ENCODE data around the gene KLF18.

Gene KLF18

GRCh38 chr1:44135886-44136285, 5.5 kb downstream of the KLF18 start:
- Histone ChIP-seq H2BK120ac (ENCODE audit: low read depth, low read length) (no peak overlapping the region), H3K18ac (ENCODE audit: low read depth in 1 of 2, low read length in 2 of 2) (no peak overlapping the region), H3K4me1 (ENCODE audit: control insufficient read depth, insufficient read depth, low read depth, low read length) (no peaks in the 10 kb centered on the region), H3K23ac (ENCODE audit: low read length in 2 of 2) (no peak overlapping the region), H3K4me3 (ENCODE audit: insufficient read depth in 1 of 2, low read depth in 1 of 2, low read length in 2 of 2) (no peak overlapping the region), H4K8ac (ENCODE audit: low read length) (no peak overlapping the region), H3K4me2 (ENCODE audit: low read length, poor library complexity, severe bottlenecking) (no peak overlapping the region), H2AK5ac (ENCODE audit: low read length, severe bottlenecking) (no peak overlapping the region), H3K14ac (ENCODE audit: low read length in 2 of 2) (no peak overlapping the region), H3K36me3 (ENCODE audit: control insufficient read depth in 1 of 2, insufficient read depth in 2 of 2, low read depth in 1 of 2, low read length in 2 of 2) (no peaks in the 10 kb centered on the region), H3K79me1 (replicated peaks; ENCODE audit: low read length, poor library complexity, severe bottlenecking) (no peaks in the 10 kb centered on the region), H2AFZ (ENCODE audit: low read depth, low read length) (no peak overlapping the region), H3K27ac (ENCODE audit: low read length, poor library complexity, severe bottlenecking) (no peak overlapping the region), H3K4ac (ENCODE audit: low read depth in 1 of 2, low read length in 2 of 2) (no peak overlapping the region), H3K9me3 (ENCODE audit: control insufficient read depth, low read length) (no peaks in the 10 kb centered on the region), H3K27me3 (ENCODE audit: control insufficient read depth in 1 of 2, insufficient read depth in 1 of 2, low read length in 2 of 2) (peaks cover 4 to 23% of the 10 kb centered on the region in 2 experiments), H4K91ac (ENCODE audit: low read length) (no peak overlapping the region), H2BK5ac (ENCODE audit: low read depth, low read length, poor library complexity, severe bottlenecking) (no peak overlapping the region), H2BK12ac (ENCODE audit: low read length in 2 of 2) (no peak overlapping the region), H2BK15ac (ENCODE audit: low read depth, poor library complexity, severe bottlenecking) (no peak overlapping the region), H3K9ac (ENCODE audit: low read length) (no peak overlapping the region)
- DNase-seq, result no peak
- 93% methylated on average over 2 of the region's 2 CpGs for WGBS

GRCh38 chr1:44134071-44134920, 7.1 kb downstream of the KLF18 start:
- Histone ChIP-seq H3K4ac (ENCODE audit: low read depth in 1 of 2, low read length in 2 of 2) (no peak overlapping the region), H2BK5ac (ENCODE audit: low read depth, low read length, poor library complexity, severe bottlenecking) (no peak overlapping the region), H2BK12ac (ENCODE audit: low read length in 2 of 2) (no peak overlapping the region), H3K23ac (ENCODE audit: low read length in 2 of 2) (no peak overlapping the region), H4K8ac (ENCODE audit: low read length) (no peak overlapping the region), H3K4me1 (ENCODE audit: control insufficient read depth, insufficient read depth, low read depth, low read length) (no peaks in the 10 kb centered on the region), H3K14ac (ENCODE audit: low read length in 2 of 2) (no peak overlapping the region), H2BK120ac (ENCODE audit: low read depth, low read length) (no peak overlapping the region), H2AK5ac (ENCODE audit: low read length, severe bottlenecking) (no peak overlapping the region), H3K18ac (ENCODE audit: low read depth in 1 of 2, low read length in 2 of 2) (no peak overlapping the region), H3K4me2 (ENCODE audit: low read length, poor library complexity, severe bottlenecking) (no peak overlapping the region), H3K27me3 (ENCODE audit: control insufficient read depth in 1 of 2, insufficient read depth in 1 of 2, low read length in 2 of 2) (peaks cover 4 to 20% of the 10 kb centered on the region in 2 experiments), H2AFZ (ENCODE audit: low read depth, low read length) (no peak overlapping the region), H3K9ac (ENCODE audit: low read length) (no peak overlapping the region), H2BK15ac (ENCODE audit: low read depth, poor library complexity, severe bottlenecking) (no peak overlapping the region), H3K4me3 (ENCODE audit: insufficient read depth in 1 of 2, low read depth in 1 of 2, low read length in 2 of 2) (no peak overlapping the region), H3K9me3 (ENCODE audit: control insufficient read depth, low read length) (no peaks in the 10 kb centered on the region), H3K27ac (ENCODE audit: low read length, poor library complexity, severe bottlenecking) (no peak overlapping the region), H3K36me3 (ENCODE audit: control insufficient read depth in 1 of 2, insufficient read depth in 2 of 2, low read depth in 1 of 2, low read length in 2 of 2) (no peaks in the 10 kb centered on the region), H3K79me1 (replicated peaks; ENCODE audit: low read length, poor library complexity, severe bottlenecking) (no peaks in the 10 kb centered on the region), H4K91ac (ENCODE audit: low read length) (no peak overlapping the region)
- WGBS, result 87% methylated on average over 17 of the region's 19 CpGs
- no peak for DNase-seq

GRCh38 chr1:44131411-44131810, 10.0 kb downstream of the KLF18 start:
- Histone ChIP-seq H3K4ac (ENCODE audit: low read depth in 1 of 2, low read length in 2 of 2) (no peak overlapping the region), H3K4me1 (ENCODE audit: control insufficient read depth, insufficient read depth, low read depth, low read length) (no peaks in the 10 kb centered on the region), H2BK15ac (ENCODE audit: low read depth, poor library complexity, severe bottlenecking) (no peak overlapping the region), H3K27ac (ENCODE audit: low read length, poor library complexity, severe bottlenecking) (no peak overlapping the region), H2BK120ac (ENCODE audit: low read depth, low read length) (no peak overlapping the region), H3K18ac (ENCODE audit: low read depth in 1 of 2, low read length in 2 of 2) (no peak overlapping the region), H2BK12ac (ENCODE audit: low read length in 2 of 2) (no peak overlapping the region), H3K14ac (ENCODE audit: low read length in 2 of 2) (no peak overlapping the region), H3K23ac (ENCODE audit: low read length in 2 of 2) (no peak overlapping the region), H3K9ac (ENCODE audit: low read length) (no peak overlapping the region), H4K91ac (ENCODE audit: low read length) (no peak overlapping the region), H3K36me3 (ENCODE audit: control insufficient read depth in 1 of 2, insufficient read depth in 2 of 2, low read depth in 1 of 2, low read length in 2 of 2) (no peaks in the 10 kb centered on the region), H3K27me3 (ENCODE audit: control insufficient read depth in 1 of 2, insufficient read depth in 1 of 2, low read length in 2 of 2) (peaks cover 0 to 16% of the 10 kb centered on the region in 2 experiments), H4K8ac (ENCODE audit: low read length) (no peak overlapping the region), H3K4me2 (ENCODE audit: low read length, poor library complexity, severe bottlenecking) (no peak overlapping the region), H3K4me3 (ENCODE audit: insufficient read depth in 1 of 2, low read depth in 1 of 2, low read length in 2 of 2) (no peak overlapping the region), H2AK5ac (ENCODE audit: low read length, severe bottlenecking) (no peak overlapping the region), H2AFZ (ENCODE audit: low read depth, low read length) (no peak overlapping the region), H3K79me1 (replicated peaks; ENCODE audit: low read length, poor library complexity, severe bottlenecking) (no peaks in the 10 kb centered on the region), H3K9me3 (ENCODE audit: control insufficient read depth, low read length) (no peaks in the 10 kb centered on the region), H2BK5ac (ENCODE audit: low read depth, low read length, poor library complexity, severe bottlenecking) (no peak overlapping the region)
- no peak for DNase-seq
- 84% methylated on average over 3 of the region's 3 CpGs for WGBS

DNA sequence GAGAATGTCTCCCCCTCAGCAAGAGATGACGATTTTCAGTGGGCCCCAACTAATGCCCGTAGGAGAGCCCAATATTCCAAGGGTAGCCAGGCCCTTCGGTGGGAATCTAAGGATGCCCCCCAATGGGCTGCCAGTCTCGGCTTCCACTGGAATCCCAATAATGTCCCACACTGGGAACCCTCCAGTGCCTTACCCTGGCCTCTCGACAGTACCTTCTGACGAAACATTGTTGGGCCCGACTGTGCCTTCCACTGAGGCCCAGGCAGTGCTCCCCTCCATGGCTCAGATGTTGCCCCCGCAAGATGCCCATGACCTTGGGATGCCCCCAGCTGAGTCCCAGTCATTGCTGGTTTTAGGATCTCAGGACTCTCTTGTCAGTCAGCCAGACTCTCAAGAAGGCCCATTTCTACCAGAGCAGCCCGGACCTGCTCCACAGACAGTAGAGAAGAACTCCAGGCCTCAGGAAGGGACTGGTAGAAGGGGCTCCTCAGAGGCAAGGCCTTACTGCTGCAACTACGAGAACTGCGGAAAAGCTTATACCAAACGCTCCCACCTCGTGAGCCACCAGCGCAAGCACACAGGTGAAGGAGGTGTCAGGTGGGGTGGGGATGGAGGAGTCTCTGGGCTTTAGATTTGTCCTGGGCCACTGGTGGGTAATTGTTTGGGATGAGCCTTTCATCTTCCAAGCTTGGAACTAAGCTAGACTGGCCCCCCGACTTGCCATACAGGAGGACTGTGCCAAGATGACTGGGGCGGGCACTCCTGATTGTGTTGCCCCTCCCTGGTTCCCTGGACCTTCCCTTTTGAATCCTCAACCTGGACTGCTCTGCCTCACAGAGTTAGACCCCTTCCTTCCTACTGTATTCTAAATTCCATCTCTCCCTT, 11.6 kb downstream of the KLF18 start:
- H3K9ac ChIP-seq (ENCODE audit: low read length), result no peak overlapping the region
- no peak overlapping the region for H3K4me3 ChIP-seq (ENCODE audit: insufficient read depth in 1 of 2, low read depth in 1 of 2, low read length in 2 of 2)
- H3K4ac ChIP-seq (ENCODE audit: low read depth in 1 of 2, low read length in 2 of 2), result no peak overlapping the region
- no peak overlapping the region for H3K27ac ChIP-seq (ENCODE audit: low read length, poor library complexity, severe bottlenecking)
- no peak overlapping the region for H4K91ac ChIP-seq (ENCODE audit: low read length)
- no peak overlapping the region for H2BK12ac ChIP-seq (ENCODE audit: low read length in 2 of 2)
- no peak overlapping the region for H3K18ac ChIP-seq (ENCODE audit: low read depth in 1 of 2, low read length in 2 of 2)
- H2AK5ac ChIP-seq (ENCODE audit: low read length, severe bottlenecking), result no peak overlapping the region
- H2BK15ac ChIP-seq (ENCODE audit: low read depth, poor library complexity, severe bottlenecking), result no peak overlapping the region
- H3K27me3 ChIP-seq (ENCODE audit: control insufficient read depth in 1 of 2, insufficient read depth in 1 of 2, low read length in 2 of 2), result peaks cover 0 to 13% of the 10 kb centered on the region in 2 experiments
- no peak for DNase-seq
- H3K36me3 ChIP-seq (ENCODE audit: control insufficient read depth in 1 of 2, insufficient read depth in 2 of 2, low read depth in 1 of 2, low read length in 2 of 2), result no peaks in the 10 kb centered on the region
- no peaks in the 10 kb centered on the region for H3K4me1 ChIP-seq (ENCODE audit: control insufficient read depth, insufficient read depth, low read depth, low read length)
- H3K4me2 ChIP-seq (ENCODE audit: low read length, poor library complexity, severe bottlenecking), result no peak overlapping the region
- H3K23ac ChIP-seq (ENCODE audit: low read length in 2 of 2), result no peak overlapping the region
- no peak overlapping the region for H3K14ac ChIP-seq (ENCODE audit: low read length in 2 of 2)
- no peak overlapping the region for H4K8ac ChIP-seq (ENCODE audit: low read length)
- H3K79me1 ChIP-seq (replicated peaks; ENCODE audit: low read length, poor library complexity, severe bottlenecking), result no peaks in the 10 kb centered on the region
- no peak overlapping the region for H2BK120ac ChIP-seq (ENCODE audit: low read depth, low read length)
- no peaks in the 10 kb centered on the region for H3K9me3 ChIP-seq (ENCODE audit: control insufficient read depth, low read length)
- 88% methylated on average over 16 of the region's 16 CpGs for WGBS
- no peak overlapping the region for H2AFZ ChIP-seq (ENCODE audit: low read depth, low read length)
- no peak overlapping the region for H2BK5ac ChIP-seq (ENCODE audit: low read depth, low read length, poor library complexity, severe bottlenecking)
